Measurements from ENCODE around the gene ANAPC10. TPM values are rescaled to one million over a fixed set of nuclear protein-coding genes. Genes with fewer than 3 reads are reported as not detected.

The ANAPC10 gene
- total and polyA plus RNA-seq, 2 of the 4 experiments (the other 2 are of a cell fraction): 17.1 to 22.4 TPM

GRCh38 chr4:145108128-145108527, 10.1 kb upstream of the ANAPC10 start:
- Histone ChIP-seq H4K20me1 (ENCODE audit: insufficient read depth, low read length) (0 out of 2 replicates have a peak, but pooled peaks cover under 1% of the 10 kb centered on the region), H3K27me3 (ENCODE audit: control insufficient read depth, insufficient read depth, low read length) (no peaks in the 10 kb centered on the region), H3K23ac (ENCODE audit: low read depth, low read length) (no peak overlapping the region), H4K91ac (ENCODE audit: insufficient read depth, low read depth, low read length) (no peak overlapping the region), H3K14ac (replicated peaks; ENCODE audit: low read depth, low read length) (no peak overlapping the region), H2BK5ac (ENCODE audit: low read depth, low read length, poor library complexity, severe bottlenecking) (no peak overlapping the region), H3K27ac (ENCODE audit: insufficient read depth, low read length) (no peak overlapping the region), H2BK15ac (ENCODE audit: low read depth, low read length) (no peak overlapping the region), H2AK9ac (replicated peaks; ENCODE audit: low read depth, low read length, poor library complexity) (no peak overlapping the region), H4K8ac (ENCODE audit: low read depth in 2 of 2, low read length in 2 of 2) (no peak overlapping the region), H3K18ac (ENCODE audit: low read depth, low read length) (no peak overlapping the region), H3K9me3 (ENCODE audit: control insufficient read depth, insufficient read depth, low read length) (no peaks in the 10 kb centered on the region), H3K4me3 (ENCODE audit: insufficient read depth, low read depth, low read length) (no peak overlapping the region), H3K79me1 (ENCODE audit: low read depth in 1 of 2, low read length in 2 of 2) (peaks cover 0 to 10% of the 10 kb centered on the region in 2 experiments; a peak in 2 of 4 replicates), H3K4me1 (ENCODE audit: control insufficient read depth, insufficient read depth, low read length) (no peaks in the 10 kb centered on the region), H3K4me2 (ENCODE audit: low read depth, low read length) (no peak overlapping the region), H2AK5ac (ENCODE audit: low read depth, low read length) (no peak overlapping the region), H2BK120ac (ENCODE audit: low read depth, low read length) (no peak overlapping the region), H4K5ac (ENCODE audit: low read depth, low read length) (no peak overlapping the region), H3K9me1 (ENCODE audit: insufficient read depth, low read length) (no peaks in the 10 kb centered on the region), H3K9ac (ENCODE audit: low read depth, low read length) (no peak overlapping the region), H2AFZ (replicated peaks; ENCODE audit: low read length, poor library complexity) (no peak overlapping the region), H3K56ac (ENCODE audit: extremely low read depth, insufficient read depth, low read length) (no peak overlapping the region), H3K36me3 (ENCODE audit: control insufficient read depth, insufficient read depth, low read length) (peaks cover 24% of the 10 kb centered on the region), H3K4ac (ENCODE audit: low read depth, low read length) (no peak overlapping the region), H2BK20ac (ENCODE audit: low read depth, low read length) (no peak overlapping the region)
- TF ChIP-seq RFX5 (IDR thresholded peaks at IDR 0.05; ENCODE audit: low read depth, low read length) (no peak), MAZ (IDR thresholded peaks at IDR 0.05; ENCODE audit: borderline replicate concordance, low read depth, low read length) (no peak), RCOR1 (IDR thresholded peaks at IDR 0.05; ENCODE audit: insufficient replicate concordance, low read length) (no peak), SMC3 (IDR thresholded peaks at IDR 0.05; ENCODE audit: low read depth, low read length) (no peak), NFE2L2 (IDR thresholded peaks at IDR 0.05; ENCODE audit: low read depth, low read length) (no peak), CEBPB (IDR thresholded peaks at IDR 0.05; ENCODE audit: low read depth, low read length) (no peak), RAD21 (IDR thresholded peaks at IDR 0.05; ENCODE audit: low read length) (no peak), CHD1 (IDR thresholded peaks at IDR 0.05; ENCODE audit: low read depth, low read length) (no peak), POLR2A (IDR thresholded peaks at IDR 0.05; ENCODE audit: low read depth, low read length) (no peak), BHLHE40 (IDR thresholded peaks at IDR 0.05; ENCODE audit: low read depth, low read length) (no peak), MXI1 (IDR thresholded peaks at IDR 0.05; ENCODE audit: borderline replicate concordance, low read depth, low read length) (no peak), FOS (IDR thresholded peaks at IDR 0.05; ENCODE audit: low read depth, low read length) (no peak), MAFK (IDR thresholded peaks at IDR 0.05; ENCODE audit: low read depth, low read length) (no peak)
- TF ChIP-seq, protein P1, sequence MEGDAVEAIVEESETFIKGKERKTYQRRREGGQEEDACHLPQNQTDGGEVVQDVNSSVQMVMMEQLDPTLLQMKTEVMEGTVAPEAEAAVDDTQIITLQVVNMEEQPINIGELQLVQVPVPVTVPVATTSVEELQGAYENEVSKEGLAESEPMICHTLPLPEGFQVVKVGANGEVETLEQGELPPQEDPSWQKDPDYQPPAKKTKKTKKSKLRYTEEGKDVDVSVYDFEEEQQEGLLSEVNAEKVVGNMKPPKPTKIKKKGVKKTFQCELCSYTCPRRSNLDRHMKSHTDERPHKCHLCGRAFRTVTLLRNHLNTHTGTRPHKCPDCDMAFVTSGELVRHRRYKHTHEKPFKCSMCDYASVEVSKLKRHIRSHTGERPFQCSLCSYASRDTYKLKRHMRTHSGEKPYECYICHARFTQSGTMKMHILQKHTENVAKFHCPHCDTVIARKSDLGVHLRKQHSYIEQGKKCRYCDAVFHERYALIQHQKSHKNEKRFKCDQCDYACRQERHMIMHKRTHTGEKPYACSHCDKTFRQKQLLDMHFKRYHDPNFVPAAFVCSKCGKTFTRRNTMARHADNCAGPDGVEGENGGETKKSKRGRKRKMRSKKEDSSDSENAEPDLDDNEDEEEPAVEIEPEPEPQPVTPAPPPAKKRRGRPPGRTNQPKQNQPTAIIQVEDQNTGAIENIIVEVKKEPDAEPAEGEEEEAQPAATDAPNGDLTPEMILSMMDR (conservative IDR thresholded peaks at IDR 0.05; ENCODE audit: low read depth, low read length): no peak
- TF ChIP-seq, protein P2, sequence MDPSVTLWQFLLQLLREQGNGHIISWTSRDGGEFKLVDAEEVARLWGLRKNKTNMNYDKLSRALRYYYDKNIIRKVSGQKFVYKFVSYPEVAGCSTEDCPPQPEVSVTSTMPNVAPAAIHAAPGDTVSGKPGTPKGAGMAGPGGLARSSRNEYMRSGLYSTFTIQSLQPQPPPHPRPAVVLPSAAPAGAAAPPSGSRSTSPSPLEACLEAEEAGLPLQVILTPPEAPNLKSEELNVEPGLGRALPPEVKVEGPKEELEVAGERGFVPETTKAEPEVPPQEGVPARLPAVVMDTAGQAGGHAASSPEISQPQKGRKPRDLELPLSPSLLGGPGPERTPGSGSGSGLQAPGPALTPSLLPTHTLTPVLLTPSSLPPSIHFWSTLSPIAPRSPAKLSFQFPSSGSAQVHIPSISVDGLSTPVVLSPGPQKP (IDR thresholded peaks at IDR 0.05; ENCODE audit: borderline replicate concordance, low read depth, low read length): no peak
- TF ChIP-seq, protein P3, sequence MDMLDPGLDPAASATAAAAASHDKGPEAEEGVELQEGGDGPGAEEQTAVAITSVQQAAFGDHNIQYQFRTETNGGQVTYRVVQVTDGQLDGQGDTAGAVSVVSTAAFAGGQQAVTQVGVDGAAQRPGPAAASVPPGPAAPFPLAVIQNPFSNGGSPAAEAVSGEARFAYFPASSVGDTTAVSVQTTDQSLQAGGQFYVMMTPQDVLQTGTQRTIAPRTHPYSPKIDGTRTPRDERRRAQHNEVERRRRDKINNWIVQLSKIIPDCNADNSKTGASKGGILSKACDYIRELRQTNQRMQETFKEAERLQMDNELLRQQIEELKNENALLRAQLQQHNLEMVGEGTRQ (IDR thresholded peaks at IDR 0.05; ENCODE audit: low read depth, low read length): no peak
- ChIA-PET POLR2A (ENCODE audit: unreplicated experiment) (no interaction called here), CTCF (interaction anchor here (0.6 kb wide), 1 partner anchor 33 kb away, joined by 4 read pairs; no protein-coding TSS in a partner anchor)
- DNase-seq (no peak), ATAC-seq (ENCODE audit: low read depth) (no peak)
- intact Hi-C loops (cut with micrococcal nuclease): no loop called here
- dilution Hi-C loops (cut with HindIII; ENCODE audit: low sequenced_read_pairs, unreplicated experiment): no loop called here
- BruUV-seq (replicated peaks): no TSS peak
- in situ Hi-C loops (cut with MboI; ENCODE audit: low sequenced_read_pairs): loop anchor here (25.0 kb wide), 1 partner anchor 1571 kb away; no protein-coding TSS in a partner anchor

Measured in IMR-90 (cell line).